Psoas muscle (tissue), 8 donors: ENCODE data around the gene DIP2C. TPM values are rescaled to one million over a fixed set of nuclear protein-coding genes. Genes with fewer than 3 reads are reported as not detected.

Source experiments
- ATAC-seq, 4 donors: fragments of 200-7000 bp; cut with Tn5 transposase; one replicate each; pipeline ENCODE4 v1.9.1; 2020; ENCODE audit warnings: moderate library complexity in 3 of 4, mild to moderate bottlenecking in 2 of 4
- DNase-seq, 2 donors: peaks; one replicate each; pipeline ENCODE4 v3.0.0-alpha.2; 2020
- H3K27ac ChIP-seq: fragments of 200-600 bp; one replicate; pipeline ENCODE4 v1.8.0; 2022
- H3K27me3 ChIP-seq, 3 donors: fragments of 200-600 bp in 1 of 3; one replicate each; pipeline versions ENCODE4 v1.6.1 to v1.8.0; 2013 to 2022; ENCODE audit warnings: low read length in 2 of 3, mild to moderate bottlenecking in 2 of 3, moderate library complexity in 1 of 3; ENCODE audit not compliant: insufficient read depth in 3 of 3
- H3K36me3 ChIP-seq, 2 donors: fragments of 200-600 bp in 1 of 2; one replicate each; pipeline versions ENCODE4 v1.6.1 to v1.8.0; 2013 to 2022; ENCODE audit warnings: low read depth in 1 of 2, mild to moderate bottlenecking in 1 of 2, moderate library complexity in 1 of 2; ENCODE audit not compliant: insufficient read depth in 1 of 2
- H3K4me1 ChIP-seq: fragments of 200-600 bp; one replicate; pipeline ENCODE4 v1.8.0; 2022
- H3K4me3 ChIP-seq: fragments of 200-600 bp; one replicate; pipeline ENCODE4 v1.8.0; 2022; ENCODE audit warnings: mild to moderate bottlenecking
- H3K9me3 ChIP-seq: fragments of 200-600 bp; one replicate; pipeline ENCODE4 v1.8.0; 2022
- WGBS, 3 donors: extraction: QIAGEN DNeasy Blood & Tissue Kit; methylation state at CpG; one replicate each; pipeline versions ENCODE4 v1.1.6 to v1.1.7; 2013; 5-methylcytosine and 5-hydroxymethylcytosine counted together
- intact Hi-C, 2 donors: fragments of 100-400 bp; cut with DNase I; formaldehyde crosslinking; loops; one replicate each; pipeline versions ENCODE4 v1.11.0 to v1.14.2; 2022
- polyA plus RNA-seq, 3 donors: library from polyadenylated mRNA; stranded (reverse); fragments of 200-250 nt; gene quantifications; one replicate each; pipeline ENCODE4 v1.2.3, GENCODE V29; 2013
- total RNA-seq, 4 donors: library from RNA; stranded (reverse); fragmentation: NEBNext Ultra II Directional in 2 of 4; extraction: Animal tissue kit (Norgen Biotek cat#: 25700) in 2 of 4; gene quantifications; one replicate each; pipeline versions ENCODE4 v1.2.1 to v1.2.4, GENCODE V29; 2021 to 2023
- TF ChIP-seq, protein P1 (sequence below): fragments of 200-600 bp; IDR thresholded peaks from one replicate; pipeline ENCODE4 v1.8.0; 2022; ENCODE audit warnings: antibody characterized with exemption
- donor health status: healthy with polysubstance abuse.
- donor health status: DM: no; HTN: no; CAD: no; lungs with moderate emphysema.
- donor health status: Bipolar disorder and iron deficiency.
- donor health status: healthy.
- donor health status: DM: yes; HTN: yes; CAD: no.
- donor health status: DM: no; HTN: no; CAD: no.
- donor health status: DM: no; HTN: no; CAD: no.
- donor health status: DM: yes; HTN: yes; CAD: no.

DIP2C gene
- total and polyA plus RNA-seq, 7 donors, result 7.7 to 32.0 (median 25.0) TPM

DNA sequence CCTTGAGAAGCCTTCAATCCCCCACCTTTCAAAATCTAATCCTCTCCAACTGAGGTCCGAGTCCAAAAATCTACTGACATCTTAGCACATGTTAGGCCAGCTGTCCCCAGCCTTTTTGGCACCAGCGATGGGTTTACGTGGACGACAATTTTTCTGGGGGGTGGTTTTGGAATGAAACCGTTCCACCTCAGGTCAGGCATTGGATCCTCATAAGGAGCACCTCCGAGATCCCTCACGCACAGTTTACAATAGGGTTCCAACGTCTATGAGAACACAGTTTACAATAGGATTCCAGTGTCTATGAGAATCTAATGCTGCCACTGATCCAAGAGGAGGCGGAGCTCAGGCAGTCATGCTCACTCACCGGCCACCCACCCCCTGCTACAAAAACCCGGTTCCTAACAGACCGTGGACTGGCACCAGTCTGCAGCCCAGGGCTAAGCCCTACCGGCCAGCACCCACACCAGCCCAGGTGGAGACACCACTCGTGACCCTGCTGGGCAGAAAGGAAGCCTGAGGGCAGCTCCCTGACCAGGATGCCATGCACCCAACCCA lies 107.6 kb downstream of the DIP2C start:
- Histone ChIP-seq H3K4me1 (peaks cover 28% of the 10 kb centered on the region), H3K36me3 (no peaks in the 10 kb centered on the region), H3K9me3 (no peaks in the 10 kb centered on the region), H3K27ac (no peak overlapping the region), H3K27me3 (no peaks in the 10 kb centered on the region), H3K4me3 (no peak overlapping the region)
- TF ChIP-seq, protein P1, sequence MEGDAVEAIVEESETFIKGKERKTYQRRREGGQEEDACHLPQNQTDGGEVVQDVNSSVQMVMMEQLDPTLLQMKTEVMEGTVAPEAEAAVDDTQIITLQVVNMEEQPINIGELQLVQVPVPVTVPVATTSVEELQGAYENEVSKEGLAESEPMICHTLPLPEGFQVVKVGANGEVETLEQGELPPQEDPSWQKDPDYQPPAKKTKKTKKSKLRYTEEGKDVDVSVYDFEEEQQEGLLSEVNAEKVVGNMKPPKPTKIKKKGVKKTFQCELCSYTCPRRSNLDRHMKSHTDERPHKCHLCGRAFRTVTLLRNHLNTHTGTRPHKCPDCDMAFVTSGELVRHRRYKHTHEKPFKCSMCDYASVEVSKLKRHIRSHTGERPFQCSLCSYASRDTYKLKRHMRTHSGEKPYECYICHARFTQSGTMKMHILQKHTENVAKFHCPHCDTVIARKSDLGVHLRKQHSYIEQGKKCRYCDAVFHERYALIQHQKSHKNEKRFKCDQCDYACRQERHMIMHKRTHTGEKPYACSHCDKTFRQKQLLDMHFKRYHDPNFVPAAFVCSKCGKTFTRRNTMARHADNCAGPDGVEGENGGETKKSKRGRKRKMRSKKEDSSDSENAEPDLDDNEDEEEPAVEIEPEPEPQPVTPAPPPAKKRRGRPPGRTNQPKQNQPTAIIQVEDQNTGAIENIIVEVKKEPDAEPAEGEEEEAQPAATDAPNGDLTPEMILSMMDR, result no peak
- DNase-seq, result no peak
- peak in 2 of 4 donors; percentile 27 to 36 for ATAC-seq
- intact Hi-C loops, result loop anchor here in 1 of 2 donors (5.0 kb wide), 1 partner anchor 205 kb away; no protein-coding TSS in a partner anchor
- 45 to 56% (median 46%) methylated on average over 14 of the region's 14 CpGs for WGBS, 3 donors

DNA sequence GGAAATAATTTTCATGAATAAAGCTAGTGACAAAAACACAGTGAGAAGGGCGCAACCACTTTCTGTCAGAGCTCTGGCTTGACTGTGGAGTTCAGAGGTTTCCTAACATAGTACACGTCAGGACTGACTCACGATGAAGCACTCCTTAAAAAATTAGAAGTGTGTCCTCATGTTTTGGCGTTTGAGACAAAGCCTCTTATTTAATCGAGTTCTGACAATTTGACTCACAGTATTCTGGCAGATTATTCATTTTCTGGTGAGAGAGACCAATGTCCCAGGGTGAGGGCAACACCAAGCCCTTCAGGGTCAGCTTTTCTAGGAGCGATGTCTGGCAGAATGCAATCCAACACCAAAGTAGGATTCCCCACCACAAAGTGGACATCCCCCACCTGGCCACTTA lies 108.7 kb downstream of the DIP2C start:
- Histone ChIP-seq H3K27me3 (no peaks in the 10 kb centered on the region), H3K4me1 (peaks cover 30% of the 10 kb centered on the region), H3K4me3 (no peak overlapping the region), H3K36me3 (no peaks in the 10 kb centered on the region), H3K27ac (no peak overlapping the region), H3K9me3 (no peaks in the 10 kb centered on the region)
- TF ChIP-seq, protein P1, result no peak
- no peak for DNase-seq
- 32 to 53% (median 42%) methylated on average over 6 of the region's 6 CpGs for WGBS, 3 donors
- intact Hi-C loops, result loop anchor here in 1 of 2 donors (5.0 kb wide), 1 partner anchor 207 kb away; no protein-coding TSS in a partner anchor
- peak; percentile 68 to 81 (median 72) for ATAC-seq

DNA sequence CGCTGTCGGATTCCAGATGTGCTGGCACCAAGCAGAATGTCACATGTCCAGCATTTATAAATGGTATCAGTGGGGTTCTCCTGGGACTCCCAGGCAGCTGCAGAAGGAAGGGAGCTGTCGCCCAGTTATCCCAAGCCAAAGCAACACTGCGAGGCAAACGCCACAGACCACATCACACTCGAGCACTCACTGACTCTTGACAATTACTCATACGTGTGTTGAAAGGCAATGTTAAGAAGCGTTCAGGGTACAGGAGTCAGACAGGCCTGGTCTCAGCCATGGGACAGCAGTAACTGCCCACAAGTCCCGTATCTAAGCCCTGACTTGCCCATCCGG lies 113.4 kb downstream of the DIP2C start:
- Histone ChIP-seq H3K27ac (no peak overlapping the region), H3K4me1 (peaks cover 37% of the 10 kb centered on the region), H3K27me3 (no peaks in the 10 kb centered on the region), H3K4me3 (no peak overlapping the region), H3K36me3 (no peaks in the 10 kb centered on the region), H3K9me3 (no peaks in the 10 kb centered on the region)
- DNase-seq (peak in 1 of 2 donors; percentile 44), ATAC-seq (peak; percentile 68 to 86 (median 75))
- intact Hi-C loops, result no loop called here
- WGBS, 3 donors, result 37 to 52% (median 47%) methylated on average over 10 of the region's 10 CpGs
- TF ChIP-seq, protein P1, result no peak

DNA sequence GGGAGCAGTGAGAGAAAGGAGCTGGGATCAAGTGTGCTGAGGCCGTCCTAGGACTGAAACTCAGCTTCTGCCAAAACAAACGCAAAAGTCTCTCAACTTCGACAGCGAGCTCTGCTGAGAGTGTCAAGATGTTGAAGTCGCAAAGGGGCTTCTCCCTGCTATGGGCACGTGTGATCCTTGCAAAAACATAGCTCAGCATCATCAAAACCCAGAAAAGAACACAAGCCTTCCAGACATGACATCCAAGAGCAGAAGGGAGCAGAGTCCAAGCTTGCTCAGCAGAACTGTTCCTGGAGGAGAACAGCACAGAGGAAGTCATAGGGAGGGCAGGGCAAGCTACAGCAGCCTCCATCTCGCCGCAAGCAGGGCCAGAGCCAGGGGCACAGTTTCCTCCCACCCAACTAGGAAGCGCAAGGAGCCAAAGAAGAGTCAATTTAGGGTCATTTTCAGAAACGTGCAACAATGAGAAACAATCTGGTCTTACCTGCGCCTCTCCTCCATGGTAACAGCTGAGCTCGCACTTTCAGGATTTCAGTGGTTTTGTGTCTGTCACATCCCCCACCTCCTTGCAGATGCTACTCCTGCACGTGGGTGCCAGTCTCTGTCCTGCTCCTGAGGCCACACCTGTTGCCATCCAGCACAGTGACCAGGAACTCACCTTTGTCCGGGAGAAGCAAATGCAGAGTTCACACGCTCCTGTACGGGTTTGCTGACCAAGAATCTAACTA lies 113.9 kb downstream of the DIP2C start:
- H3K4me1 ChIP-seq, result peaks cover 36% of the 10 kb centered on the region
- DNase-seq, result no peak
- H3K4me3 ChIP-seq, result no peak overlapping the region
- H3K9me3 ChIP-seq, result no peaks in the 10 kb centered on the region
- ATAC-seq, result peak in 2 of 4 donors; percentile 35
- H3K36me3 ChIP-seq, result no peaks in the 10 kb centered on the region
- no peak overlapping the region for H3K27ac ChIP-seq
- TF ChIP-seq, protein P1, result no peak
- intact Hi-C loops, result no loop called here
- WGBS, 3 donors, result 52 to 68% (median 52%) methylated on average over 16 of the region's 16 CpGs
- no peaks in the 10 kb centered on the region for H3K27me3 ChIP-seq
